ENCODE data around the gene LPAR1.

- TF ChIP-seq CTCF (IDR thresholded peaks at IDR 0.05) (no peak), POLR2A (IDR thresholded peaks at IDR 0.05) (no peak)
Observed at GRCh38 chr9:110975969-110976368, 62.3 kb downstream of the LPAR1 start.
